ENCODE measurements around the gene HRH3.

HRH3 gene

GRCh38 chr20:62211216-62211615 lies 8.9 kb downstream of the HRH3 start:
- Histone ChIP-seq H3K4me3 (ENCODE audit: low read depth, low read length, poor library complexity, severe bottlenecking) (no peak overlapping the region), H3K79me2 (ENCODE audit: insufficient read depth, low read length) (no peaks in the 10 kb centered on the region), H3K9me2 (ENCODE audit: low read depth, low read length) (no peaks in the 10 kb centered on the region), H3K36me3 (ENCODE audit: insufficient read depth, low read length) (no peaks in the 10 kb centered on the region), H3K9ac (ENCODE audit: low read length) (no peak overlapping the region), H3K9me3 (ENCODE audit: low read length) (no peaks in the 10 kb centered on the region), H3K4me1 (ENCODE audit: insufficient read depth, low read length, severe bottlenecking) (no peaks in the 10 kb centered on the region), H4K20me1 (ENCODE audit: insufficient read depth, low read length) (no peaks in the 10 kb centered on the region), H3F3A (ENCODE audit: insufficient read depth, low read length) (no peaks in the 10 kb centered on the region), H3K27ac (ENCODE audit: low read depth, low read length, poor library complexity, severe bottlenecking) (no peak overlapping the region), H3K4me2 (ENCODE audit: low read length) (no peak overlapping the region), H3K27me3 (ENCODE audit: insufficient read depth, low read length) (no peaks in the 10 kb centered on the region), H2AFZ (ENCODE audit: low read length) (no peak overlapping the region)
- no peak for TF ChIP-seq EZH2 (IDR thresholded peaks at IDR 0.05; ENCODE audit: borderline replicate concordance, low read length)
- TF ChIP-seq, protein P1, sequence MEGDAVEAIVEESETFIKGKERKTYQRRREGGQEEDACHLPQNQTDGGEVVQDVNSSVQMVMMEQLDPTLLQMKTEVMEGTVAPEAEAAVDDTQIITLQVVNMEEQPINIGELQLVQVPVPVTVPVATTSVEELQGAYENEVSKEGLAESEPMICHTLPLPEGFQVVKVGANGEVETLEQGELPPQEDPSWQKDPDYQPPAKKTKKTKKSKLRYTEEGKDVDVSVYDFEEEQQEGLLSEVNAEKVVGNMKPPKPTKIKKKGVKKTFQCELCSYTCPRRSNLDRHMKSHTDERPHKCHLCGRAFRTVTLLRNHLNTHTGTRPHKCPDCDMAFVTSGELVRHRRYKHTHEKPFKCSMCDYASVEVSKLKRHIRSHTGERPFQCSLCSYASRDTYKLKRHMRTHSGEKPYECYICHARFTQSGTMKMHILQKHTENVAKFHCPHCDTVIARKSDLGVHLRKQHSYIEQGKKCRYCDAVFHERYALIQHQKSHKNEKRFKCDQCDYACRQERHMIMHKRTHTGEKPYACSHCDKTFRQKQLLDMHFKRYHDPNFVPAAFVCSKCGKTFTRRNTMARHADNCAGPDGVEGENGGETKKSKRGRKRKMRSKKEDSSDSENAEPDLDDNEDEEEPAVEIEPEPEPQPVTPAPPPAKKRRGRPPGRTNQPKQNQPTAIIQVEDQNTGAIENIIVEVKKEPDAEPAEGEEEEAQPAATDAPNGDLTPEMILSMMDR (IDR thresholded peaks at IDR 0.05; ENCODE audit: low read length): no peak

- H3K4me1 ChIP-seq (ENCODE audit: insufficient read depth, low read length, severe bottlenecking): no peaks in the 10 kb centered on the region
- H4K20me1 ChIP-seq (ENCODE audit: insufficient read depth, low read length): no peaks in the 10 kb centered on the region
- TF ChIP-seq EZH2 (IDR thresholded peaks at IDR 0.05; ENCODE audit: borderline replicate concordance, low read length): no peak
- TF ChIP-seq, protein P1 (IDR thresholded peaks at IDR 0.05; ENCODE audit: low read length): no peak
- H3K36me3 ChIP-seq (ENCODE audit: insufficient read depth, low read length): no peaks in the 10 kb centered on the region
- H3K9ac ChIP-seq (ENCODE audit: low read length): no peak overlapping the region
- H3K4me3 ChIP-seq (ENCODE audit: low read depth, low read length, poor library complexity, severe bottlenecking): no peak overlapping the region
- H3F3A ChIP-seq (ENCODE audit: insufficient read depth, low read length): no peaks in the 10 kb centered on the region
- H3K9me2 ChIP-seq (ENCODE audit: low read depth, low read length): no peaks in the 10 kb centered on the region
- no peak overlapping the region for H3K4me2 ChIP-seq (ENCODE audit: low read length)
- no peaks in the 10 kb centered on the region for H3K9me3 ChIP-seq (ENCODE audit: low read length)
- no peaks in the 10 kb centered on the region for H3K79me2 ChIP-seq (ENCODE audit: insufficient read depth, low read length)
- no peaks in the 10 kb centered on the region for H3K27me3 ChIP-seq (ENCODE audit: insufficient read depth, low read length)
- no peak overlapping the region for H3K27ac ChIP-seq (ENCODE audit: low read depth, low read length, poor library complexity, severe bottlenecking)
- no peak overlapping the region for H2AFZ ChIP-seq (ENCODE audit: low read length)
Observed at GRCh38 chr20:62210496-62210855, 9.6 kb downstream of the HRH3 start.

DNA sequence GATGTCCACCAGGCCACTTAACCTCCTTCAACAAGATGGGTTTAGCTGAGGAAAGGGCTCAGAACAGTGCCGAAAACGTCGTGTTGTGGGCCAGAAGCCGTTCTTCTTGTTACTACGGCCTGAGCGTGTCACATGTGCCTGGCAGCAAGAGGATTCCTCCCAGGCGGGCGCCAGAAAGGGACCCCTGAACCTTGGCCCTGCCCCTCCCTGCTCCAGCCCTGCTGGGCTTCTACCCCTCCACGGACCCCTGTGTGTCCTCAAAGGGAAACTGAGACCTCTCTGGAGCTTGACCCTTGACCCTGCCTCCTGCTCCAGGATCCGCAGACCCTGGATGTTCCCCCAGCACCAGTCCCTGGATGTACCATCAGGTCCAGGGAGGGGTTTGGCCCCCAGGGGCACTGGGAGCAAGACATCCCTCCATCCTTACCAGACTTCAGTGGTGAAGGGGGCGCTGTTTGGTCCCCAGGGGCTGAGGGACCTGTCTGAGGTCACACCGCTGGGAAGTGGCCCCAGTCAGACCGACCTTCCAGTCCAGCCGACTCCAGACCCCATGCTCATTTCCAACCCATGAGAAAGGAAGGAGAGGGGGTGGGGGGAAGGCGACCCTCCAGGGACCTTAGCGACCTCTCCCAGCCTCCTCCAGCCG lies 10.1 kb downstream of the HRH3 start:
- Histone ChIP-seq H3K36me3 (ENCODE audit: insufficient read depth, low read length) (no peaks in the 10 kb centered on the region), H3K27ac (ENCODE audit: low read depth, low read length, poor library complexity, severe bottlenecking) (no peak overlapping the region), H3K79me2 (ENCODE audit: insufficient read depth, low read length) (no peaks in the 10 kb centered on the region), H3K27me3 (ENCODE audit: insufficient read depth, low read length) (no peaks in the 10 kb centered on the region), H3K4me2 (ENCODE audit: low read length) (no peak overlapping the region), H3K9ac (ENCODE audit: low read length) (no peak overlapping the region), H3K9me3 (ENCODE audit: low read length) (no peaks in the 10 kb centered on the region), H3F3A (ENCODE audit: insufficient read depth, low read length) (no peaks in the 10 kb centered on the region), H4K20me1 (ENCODE audit: insufficient read depth, low read length) (no peaks in the 10 kb centered on the region), H3K4me3 (ENCODE audit: low read depth, low read length, poor library complexity, severe bottlenecking) (no peak overlapping the region), H2AFZ (ENCODE audit: low read length) (no peak overlapping the region), H3K4me1 (ENCODE audit: insufficient read depth, low read length, severe bottlenecking) (no peaks in the 10 kb centered on the region), H3K9me2 (ENCODE audit: low read depth, low read length) (no peaks in the 10 kb centered on the region)
- TF ChIP-seq EZH2 (IDR thresholded peaks at IDR 0.05; ENCODE audit: borderline replicate concordance, low read length): no peak
- TF ChIP-seq, protein P1 (IDR thresholded peaks at IDR 0.05; ENCODE audit: low read length): no peak; the same call in 1 of the 2 replicates

Measured in OCI-LY1 (cell line).